ENCODE data around the gene IL33.

DNA sequence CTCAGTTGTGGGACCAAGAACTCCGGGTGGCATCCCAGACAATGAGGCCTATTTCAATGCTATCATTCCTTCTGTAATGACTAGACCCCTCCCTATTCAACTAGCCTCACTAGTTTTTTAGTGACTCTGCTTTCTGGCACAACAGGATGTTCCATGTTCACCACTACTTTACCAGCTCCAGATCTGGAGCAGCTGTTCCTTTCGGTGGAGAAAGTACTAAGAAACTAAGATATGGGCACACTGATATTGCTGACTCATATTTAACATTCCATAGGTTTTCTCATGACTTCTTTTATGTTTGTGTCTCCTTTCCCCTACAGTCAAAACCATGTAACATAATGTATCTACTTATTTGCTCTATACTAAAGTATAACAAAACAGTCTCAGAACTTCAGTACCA lies 24.1 kb downstream of the IL33 start:
- TF ChIP-seq, protein P1, sequence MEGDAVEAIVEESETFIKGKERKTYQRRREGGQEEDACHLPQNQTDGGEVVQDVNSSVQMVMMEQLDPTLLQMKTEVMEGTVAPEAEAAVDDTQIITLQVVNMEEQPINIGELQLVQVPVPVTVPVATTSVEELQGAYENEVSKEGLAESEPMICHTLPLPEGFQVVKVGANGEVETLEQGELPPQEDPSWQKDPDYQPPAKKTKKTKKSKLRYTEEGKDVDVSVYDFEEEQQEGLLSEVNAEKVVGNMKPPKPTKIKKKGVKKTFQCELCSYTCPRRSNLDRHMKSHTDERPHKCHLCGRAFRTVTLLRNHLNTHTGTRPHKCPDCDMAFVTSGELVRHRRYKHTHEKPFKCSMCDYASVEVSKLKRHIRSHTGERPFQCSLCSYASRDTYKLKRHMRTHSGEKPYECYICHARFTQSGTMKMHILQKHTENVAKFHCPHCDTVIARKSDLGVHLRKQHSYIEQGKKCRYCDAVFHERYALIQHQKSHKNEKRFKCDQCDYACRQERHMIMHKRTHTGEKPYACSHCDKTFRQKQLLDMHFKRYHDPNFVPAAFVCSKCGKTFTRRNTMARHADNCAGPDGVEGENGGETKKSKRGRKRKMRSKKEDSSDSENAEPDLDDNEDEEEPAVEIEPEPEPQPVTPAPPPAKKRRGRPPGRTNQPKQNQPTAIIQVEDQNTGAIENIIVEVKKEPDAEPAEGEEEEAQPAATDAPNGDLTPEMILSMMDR (IDR thresholded peaks at IDR 0.05; ENCODE audit: poor library complexity, severe bottlenecking), result no peak
- TF ChIP-seq TAF1 (IDR thresholded peaks at IDR 0.05; ENCODE audit: low read depth) (no peak), SMC3 (conservative IDR thresholded peaks at IDR 0.05; ENCODE audit: poor library complexity) (no peak), EZH2 (IDR thresholded peaks at IDR 0.05; ENCODE audit: borderline replicate concordance, insufficient read depth, low read length, poor library complexity, severe bottlenecking) (no peak), POLR2AphosphoS5 (IDR thresholded peaks at IDR 0.05) (no peak), EP300 (conservative IDR thresholded peaks at IDR 0.05; ENCODE audit: poor library complexity, severe bottlenecking) (no peak)
- TF ChIP-seq, protein P2, sequence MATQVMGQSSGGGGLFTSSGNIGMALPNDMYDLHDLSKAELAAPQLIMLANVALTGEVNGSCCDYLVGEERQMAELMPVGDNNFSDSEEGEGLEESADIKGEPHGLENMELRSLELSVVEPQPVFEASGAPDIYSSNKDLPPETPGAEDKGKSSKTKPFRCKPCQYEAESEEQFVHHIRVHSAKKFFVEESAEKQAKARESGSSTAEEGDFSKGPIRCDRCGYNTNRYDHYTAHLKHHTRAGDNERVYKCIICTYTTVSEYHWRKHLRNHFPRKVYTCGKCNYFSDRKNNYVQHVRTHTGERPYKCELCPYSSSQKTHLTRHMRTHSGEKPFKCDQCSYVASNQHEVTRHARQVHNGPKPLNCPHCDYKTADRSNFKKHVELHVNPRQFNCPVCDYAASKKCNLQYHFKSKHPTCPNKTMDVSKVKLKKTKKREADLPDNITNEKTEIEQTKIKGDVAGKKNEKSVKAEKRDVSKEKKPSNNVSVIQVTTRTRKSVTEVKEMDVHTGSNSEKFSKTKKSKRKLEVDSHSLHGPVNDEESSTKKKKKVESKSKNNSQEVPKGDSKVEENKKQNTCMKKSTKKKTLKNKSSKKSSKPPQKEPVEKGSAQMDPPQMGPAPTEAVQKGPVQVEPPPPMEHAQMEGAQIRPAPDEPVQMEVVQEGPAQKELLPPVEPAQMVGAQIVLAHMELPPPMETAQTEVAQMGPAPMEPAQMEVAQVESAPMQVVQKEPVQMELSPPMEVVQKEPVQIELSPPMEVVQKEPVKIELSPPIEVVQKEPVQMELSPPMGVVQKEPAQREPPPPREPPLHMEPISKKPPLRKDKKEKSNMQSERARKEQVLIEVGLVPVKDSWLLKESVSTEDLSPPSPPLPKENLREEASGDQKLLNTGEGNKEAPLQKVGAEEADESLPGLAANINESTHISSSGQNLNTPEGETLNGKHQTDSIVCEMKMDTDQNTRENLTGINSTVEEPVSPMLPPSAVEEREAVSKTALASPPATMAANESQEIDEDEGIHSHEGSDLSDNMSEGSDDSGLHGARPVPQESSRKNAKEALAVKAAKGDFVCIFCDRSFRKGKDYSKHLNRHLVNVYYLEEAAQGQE (IDR thresholded peaks at IDR 0.05; ENCODE audit: borderline replicate concordance), result no peak
